Fibroblast of pulmonary artery (primary cell): ENCODE results near the gene USP12.

Experiments
- DNase-seq: peaks from one replicate; pipeline ENCODE4 v3.0.0-alpha.2; 2010; ENCODE audit warnings: low read depth
- H3K4me3 ChIP-seq: replicated peaks from 2 replicates; pipeline ENCODE4 v1.5.1; 2011; ENCODE audit warnings: low read depth, mild to moderate bottlenecking, control low read depth, low read length, moderate library complexity
- TF ChIP-seq, protein P1 (sequence below): IDR thresholded peaks from 2 replicates; pipeline ENCODE4 v1.5.1; 2011; ENCODE audit warnings: mild to moderate bottlenecking, control low read depth, low read length, inconsistent platforms; ENCODE audit errors: missing control alignments

USP12 gene

DNA sequence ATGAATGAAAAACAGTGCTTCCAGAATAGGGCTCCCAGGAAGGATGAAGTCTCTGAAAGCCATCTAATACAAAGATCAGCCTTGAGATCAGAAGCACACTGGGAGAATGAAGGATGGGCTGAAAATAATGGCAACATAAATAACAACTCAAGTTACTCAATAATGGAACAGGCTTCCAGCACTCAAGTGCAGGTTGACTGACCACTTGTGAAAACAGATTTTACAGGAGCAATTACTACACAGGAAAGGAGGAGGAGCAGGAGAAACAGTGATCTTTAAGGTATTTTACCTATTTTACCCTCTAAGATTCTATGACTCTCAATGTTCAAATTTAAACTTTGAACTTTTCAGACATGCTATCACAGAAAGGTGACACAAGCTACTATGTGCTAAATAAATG lies 106.0 kb downstream of the USP12 start:
- no peak overlapping the region for H3K4me3 ChIP-seq
- DNase-seq, result no peak
- TF ChIP-seq, protein P1, sequence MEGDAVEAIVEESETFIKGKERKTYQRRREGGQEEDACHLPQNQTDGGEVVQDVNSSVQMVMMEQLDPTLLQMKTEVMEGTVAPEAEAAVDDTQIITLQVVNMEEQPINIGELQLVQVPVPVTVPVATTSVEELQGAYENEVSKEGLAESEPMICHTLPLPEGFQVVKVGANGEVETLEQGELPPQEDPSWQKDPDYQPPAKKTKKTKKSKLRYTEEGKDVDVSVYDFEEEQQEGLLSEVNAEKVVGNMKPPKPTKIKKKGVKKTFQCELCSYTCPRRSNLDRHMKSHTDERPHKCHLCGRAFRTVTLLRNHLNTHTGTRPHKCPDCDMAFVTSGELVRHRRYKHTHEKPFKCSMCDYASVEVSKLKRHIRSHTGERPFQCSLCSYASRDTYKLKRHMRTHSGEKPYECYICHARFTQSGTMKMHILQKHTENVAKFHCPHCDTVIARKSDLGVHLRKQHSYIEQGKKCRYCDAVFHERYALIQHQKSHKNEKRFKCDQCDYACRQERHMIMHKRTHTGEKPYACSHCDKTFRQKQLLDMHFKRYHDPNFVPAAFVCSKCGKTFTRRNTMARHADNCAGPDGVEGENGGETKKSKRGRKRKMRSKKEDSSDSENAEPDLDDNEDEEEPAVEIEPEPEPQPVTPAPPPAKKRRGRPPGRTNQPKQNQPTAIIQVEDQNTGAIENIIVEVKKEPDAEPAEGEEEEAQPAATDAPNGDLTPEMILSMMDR, result no peak

DNA sequence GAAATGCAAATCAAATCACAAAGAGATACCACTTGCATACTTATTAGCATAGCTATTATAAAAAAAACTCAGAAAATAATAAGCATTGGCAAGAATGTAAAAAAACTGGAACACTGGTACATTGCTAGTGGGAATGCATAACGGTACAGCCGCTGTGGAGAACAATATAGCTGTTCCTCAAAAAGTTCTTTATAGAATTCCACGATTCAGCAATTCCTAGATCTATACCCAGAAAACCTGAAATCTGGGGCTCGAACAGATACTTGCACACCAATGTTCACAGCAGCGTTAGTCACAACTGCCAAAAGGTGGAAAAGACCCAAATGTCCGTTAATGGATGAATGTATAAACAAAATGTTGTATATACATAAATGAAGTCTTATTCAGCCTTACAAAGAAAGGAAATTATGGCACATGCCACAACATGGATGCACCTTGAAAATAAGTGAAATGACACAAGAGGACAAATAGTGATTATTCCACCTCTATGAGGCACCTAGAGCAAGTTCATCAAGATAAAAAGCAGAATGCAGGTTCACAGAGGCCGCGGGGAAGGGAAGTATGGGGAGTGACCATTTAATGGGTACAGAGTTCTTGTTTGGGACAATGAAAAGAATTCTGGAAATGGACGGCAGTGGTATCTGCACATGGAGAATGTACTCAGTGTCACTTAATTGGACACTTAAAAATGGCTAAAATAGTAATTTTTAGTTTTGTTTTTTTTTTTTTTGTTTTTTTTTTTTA lies 107.2 kb downstream of the USP12 start:
- TF ChIP-seq, protein P1, result no peak
- no peak for DNase-seq
- no peak overlapping the region for H3K4me3 ChIP-seq

DNA sequence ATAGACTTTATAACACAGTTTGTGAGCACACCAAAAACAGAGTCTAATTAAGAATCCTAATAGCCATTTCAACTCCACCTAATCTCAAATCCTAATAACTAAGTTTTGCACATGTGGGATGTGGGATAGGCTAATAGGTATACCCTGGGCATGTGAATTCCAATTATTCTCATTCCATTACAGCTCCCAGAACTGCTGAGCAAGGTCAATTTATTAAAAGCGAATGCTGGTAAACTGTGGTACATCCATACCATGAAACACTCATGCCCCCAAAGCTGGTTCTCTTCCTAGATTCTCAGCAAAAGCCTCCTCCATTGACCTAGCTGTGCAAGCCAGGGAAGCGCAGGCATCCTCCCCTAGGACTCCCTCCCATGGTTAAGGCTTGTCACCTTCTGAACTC lies 113.8 kb downstream of the USP12 start:
- TF ChIP-seq, protein P1, result no peak
- H3K4me3 ChIP-seq, result no peak overlapping the region
- DNase-seq, result no peak

DNA sequence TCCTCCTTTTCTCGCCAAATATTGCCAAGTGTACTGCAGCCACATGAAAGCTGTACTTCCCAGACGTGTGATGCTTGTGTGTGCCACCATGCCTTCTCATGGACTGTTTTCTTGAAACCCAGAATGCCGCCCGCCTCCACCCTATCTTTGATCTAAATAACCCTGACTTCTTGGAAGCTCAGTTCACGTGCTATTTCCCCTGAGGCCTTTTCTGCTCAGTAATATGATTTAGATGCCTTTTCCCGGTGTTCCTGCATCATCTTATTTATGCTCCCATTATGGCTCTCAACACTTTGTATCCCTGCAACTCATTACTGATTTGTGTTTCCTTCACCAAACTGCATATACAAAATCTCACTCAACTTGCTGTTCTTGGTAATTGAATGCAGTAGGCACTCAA lies 116.1 kb downstream of the USP12 start:
- no peak overlapping the region for H3K4me3 ChIP-seq
- no peak for DNase-seq
- TF ChIP-seq, protein P1, result no peak

DNA sequence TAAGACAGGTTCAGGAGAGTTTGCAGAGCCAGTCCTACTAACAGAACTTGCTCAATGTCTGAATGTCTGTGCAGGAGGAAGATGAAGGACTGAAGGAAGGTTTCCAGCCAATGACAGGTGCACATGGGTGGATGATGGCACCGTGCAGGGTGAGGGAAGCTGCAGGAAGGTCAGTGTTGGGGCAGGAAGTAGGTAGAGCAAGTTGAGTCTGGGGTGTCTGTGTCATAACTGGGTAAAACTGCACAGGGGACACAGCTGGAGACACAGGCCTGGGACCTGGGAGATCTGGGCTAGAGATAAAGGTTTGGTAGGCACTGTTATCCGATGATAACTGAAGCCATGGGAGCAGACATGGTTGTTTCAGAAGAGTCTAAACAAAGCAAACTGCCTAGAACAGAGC lies 116.9 kb downstream of the USP12 start:
- DNase-seq, result no peak
- TF ChIP-seq, protein P1, result no peak
- H3K4me3 ChIP-seq, result no peak overlapping the region

DNA sequence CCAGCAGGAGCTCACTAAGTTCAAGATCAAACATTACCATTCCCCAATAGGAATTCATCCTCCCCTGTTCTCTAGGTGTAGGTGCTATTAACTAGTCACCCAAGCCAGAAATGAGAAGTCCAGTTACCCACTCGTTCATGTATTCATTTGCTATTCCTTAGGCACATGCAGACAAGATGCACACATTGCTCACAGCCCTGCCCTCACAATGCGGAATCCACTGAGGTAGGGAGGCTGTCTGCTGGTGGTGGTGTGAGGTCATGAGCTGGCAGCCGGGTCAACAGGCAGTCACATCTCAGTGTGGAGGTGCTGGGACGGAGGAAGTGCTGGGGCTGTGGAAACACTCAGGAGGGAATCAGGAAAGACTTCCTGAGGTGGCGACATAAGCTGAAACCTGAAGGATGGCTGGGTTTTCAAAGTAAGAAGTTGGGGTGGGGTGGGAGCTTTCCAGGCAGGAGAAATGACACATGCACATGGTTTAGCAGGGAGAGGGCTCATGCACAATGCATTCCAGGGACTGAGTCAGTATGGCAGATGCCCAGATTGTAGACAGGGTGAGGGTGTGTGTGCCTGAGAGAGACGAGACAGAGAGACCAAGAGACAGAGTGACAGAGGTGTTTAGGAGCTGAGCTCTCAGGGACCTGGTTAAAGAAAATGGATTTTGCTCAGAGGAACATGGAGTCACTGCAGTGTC lies 117.6 kb downstream of the USP12 start:
- no peak overlapping the region for H3K4me3 ChIP-seq
- peak; percentile 69 for DNase-seq
- TF ChIP-seq, protein P1, result no peak
